GM20431 (cell line): Measurements from ENCODE around the gene METTL25.

Source experiments
- in situ Hi-C: fragments of 300-500 bp; cut with MseI, MboI; formaldehyde crosslinking; loops from one replicate; pipeline ENCODE4 v1.15.0; 2020; ENCODE audit warnings: low sequenced_read_pairs; ENCODE audit not compliant: unreplicated experiment

The METTL25 gene

GRCh38 chr12:82461393-82461792 is 103.1 kb downstream of the METTL25 start:
- in situ Hi-C loops = no loop called here

DNA sequence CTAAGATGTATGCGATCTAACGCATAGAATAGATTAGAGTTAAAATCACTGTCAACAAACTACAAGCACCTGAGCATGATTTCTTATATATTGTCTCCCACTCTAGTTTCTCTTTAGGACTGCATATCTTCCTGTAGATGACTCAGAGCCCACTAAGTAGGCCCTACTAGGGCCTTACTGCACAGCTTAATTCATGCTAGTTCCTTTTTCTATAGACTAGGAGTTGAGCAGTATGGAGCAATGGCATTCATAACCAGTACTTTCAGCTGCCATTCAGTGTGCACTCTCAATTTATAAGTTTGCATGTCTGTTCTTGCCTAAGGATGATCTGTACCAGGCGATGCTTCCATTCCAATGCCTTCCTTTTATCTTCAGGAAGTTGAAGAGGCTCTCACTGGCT is 103.5 kb downstream of the METTL25 start:
- in situ Hi-C loops = no loop called here

- in situ Hi-C loops = no loop called here
Measured at GRCh38 chr12:82468563-82468962, 110.2 kb downstream of the METTL25 start.

DNA sequence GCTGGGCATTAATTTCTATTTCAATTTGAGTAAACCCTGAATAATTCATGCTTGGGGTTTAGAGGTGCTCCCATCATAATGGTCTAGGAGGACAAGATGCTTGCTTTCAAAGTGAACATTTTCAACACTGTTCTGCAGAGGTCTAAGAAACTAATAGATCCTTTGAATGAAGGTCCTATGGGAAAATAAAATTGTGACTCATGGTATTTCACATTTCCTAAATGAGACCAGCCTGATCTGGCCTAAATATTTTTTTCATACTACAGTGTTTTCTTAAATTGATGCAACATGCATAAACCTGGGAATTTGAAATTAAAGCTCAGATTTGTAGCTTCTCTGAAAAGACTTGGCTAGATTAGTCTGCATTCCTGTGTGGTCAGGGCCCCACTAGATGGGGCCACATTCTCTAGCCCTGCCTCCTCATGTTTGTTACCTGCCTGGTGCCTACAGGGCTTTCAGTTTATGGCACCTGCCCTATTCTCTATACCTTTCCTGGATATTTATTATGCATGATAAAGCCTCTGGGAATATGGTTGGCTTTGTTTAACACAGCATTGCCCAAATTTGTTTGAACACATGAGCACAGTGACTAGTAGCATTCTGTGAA is 112.7 kb downstream of the METTL25 start:
- in situ Hi-C loops = no loop called here

DNA sequence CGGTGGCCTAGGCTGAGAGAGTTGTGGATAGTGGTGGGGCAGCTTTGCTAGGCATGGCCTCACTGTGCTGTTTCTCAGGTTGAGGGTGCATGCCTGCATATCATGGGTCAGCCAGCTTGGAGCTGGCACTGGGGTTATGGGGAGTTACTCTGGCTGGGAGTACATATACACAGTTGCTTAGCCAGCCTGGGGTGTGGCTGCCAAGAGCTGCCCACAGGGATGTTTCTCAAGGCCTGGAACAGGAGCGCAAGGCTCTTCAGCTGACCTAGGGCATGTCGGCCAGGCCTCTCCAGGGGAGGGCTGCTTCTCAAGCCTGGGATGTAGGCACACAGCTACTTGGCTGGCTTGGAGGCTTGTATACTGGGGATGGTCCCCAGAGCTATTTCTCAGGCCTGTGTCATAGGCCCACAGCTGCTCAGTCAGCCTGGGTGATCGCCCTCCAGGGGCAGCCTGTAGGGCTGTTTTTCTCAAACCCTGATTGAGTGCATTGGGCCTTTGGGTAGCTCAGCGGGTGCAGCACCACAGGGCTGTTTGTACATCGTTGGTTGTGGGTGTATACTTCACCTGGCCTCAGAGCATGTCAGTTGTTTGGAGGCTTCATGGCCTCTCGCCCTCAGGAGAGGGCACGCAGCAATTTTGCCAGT is 114.9 kb downstream of the METTL25 start:
- in situ Hi-C loops = no loop called here

- in situ Hi-C loops = no loop called here
Measured at GRCh38 chr12:82474181-82474797, 116.0 kb downstream of the METTL25 start.

DNA sequence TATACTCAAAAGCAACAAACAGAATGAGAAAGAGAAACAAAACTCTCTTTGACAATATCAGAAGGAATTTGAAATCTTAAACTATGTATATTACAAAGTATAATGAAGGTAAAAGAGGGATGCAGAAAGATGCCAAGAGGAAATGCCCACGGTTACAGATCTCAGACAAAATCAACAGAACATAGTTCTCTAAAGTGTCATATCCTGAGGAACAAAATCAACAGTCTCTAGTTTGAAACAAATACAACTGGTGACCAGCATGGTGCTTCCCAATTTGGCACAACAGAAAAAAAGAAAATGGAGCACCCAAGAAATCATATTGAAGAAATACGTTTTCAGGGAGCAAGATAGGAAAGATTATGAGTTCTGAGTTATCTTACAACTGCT is 116.5 kb downstream of the METTL25 start:
- in situ Hi-C loops = no loop called here

GRCh38 chr12:82475211-82475610 is 116.9 kb downstream of the METTL25 start:
- in situ Hi-C loops = no loop called here

GRCh38 chr12:82476511-82476910 is 118.2 kb downstream of the METTL25 start:
- in situ Hi-C loops = no loop called here

DNA sequence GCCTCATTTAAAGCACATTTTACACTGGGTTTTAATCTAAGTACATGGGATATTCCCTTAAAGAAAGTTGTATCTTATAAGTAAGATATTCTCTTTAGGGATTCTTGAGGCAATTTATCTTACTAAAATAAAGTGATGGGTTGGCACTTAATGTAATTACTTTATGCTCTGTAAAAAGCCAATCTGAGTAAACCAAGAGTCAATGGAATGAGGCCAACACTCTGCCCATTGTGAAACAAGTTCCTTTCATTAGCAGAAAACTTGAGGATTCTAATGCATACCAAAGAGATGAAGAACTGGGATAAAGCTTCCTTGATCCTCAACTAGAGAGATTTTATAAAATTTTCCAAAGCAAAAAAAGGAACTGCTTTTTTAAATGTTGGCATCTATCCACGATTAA is 121.2 kb downstream of the METTL25 start:
- in situ Hi-C loops = no loop called here

GRCh38 chr12:82480606-82481005 is 122.3 kb downstream of the METTL25 start:
- in situ Hi-C loops = no loop called here

DNA sequence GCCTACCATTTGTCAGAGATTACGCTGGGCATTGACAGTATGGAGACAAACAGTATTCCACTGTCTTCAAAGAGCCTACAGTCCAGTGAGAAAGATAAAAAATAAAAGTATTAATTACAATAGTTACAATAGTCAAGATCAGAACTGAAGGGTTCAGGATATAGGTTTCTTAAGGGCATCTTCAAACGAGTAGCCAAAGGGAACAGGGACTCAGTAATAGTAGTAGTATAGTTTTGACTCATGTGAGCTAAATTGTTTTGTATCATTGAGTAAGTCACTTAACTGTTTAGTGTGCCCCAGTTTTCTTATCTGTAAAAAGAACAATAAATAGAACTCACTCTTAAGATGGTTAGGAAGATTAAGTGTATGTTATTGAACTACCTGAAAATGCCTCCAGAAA is 123.6 kb downstream of the METTL25 start:
- in situ Hi-C loops = no loop called here

DNA sequence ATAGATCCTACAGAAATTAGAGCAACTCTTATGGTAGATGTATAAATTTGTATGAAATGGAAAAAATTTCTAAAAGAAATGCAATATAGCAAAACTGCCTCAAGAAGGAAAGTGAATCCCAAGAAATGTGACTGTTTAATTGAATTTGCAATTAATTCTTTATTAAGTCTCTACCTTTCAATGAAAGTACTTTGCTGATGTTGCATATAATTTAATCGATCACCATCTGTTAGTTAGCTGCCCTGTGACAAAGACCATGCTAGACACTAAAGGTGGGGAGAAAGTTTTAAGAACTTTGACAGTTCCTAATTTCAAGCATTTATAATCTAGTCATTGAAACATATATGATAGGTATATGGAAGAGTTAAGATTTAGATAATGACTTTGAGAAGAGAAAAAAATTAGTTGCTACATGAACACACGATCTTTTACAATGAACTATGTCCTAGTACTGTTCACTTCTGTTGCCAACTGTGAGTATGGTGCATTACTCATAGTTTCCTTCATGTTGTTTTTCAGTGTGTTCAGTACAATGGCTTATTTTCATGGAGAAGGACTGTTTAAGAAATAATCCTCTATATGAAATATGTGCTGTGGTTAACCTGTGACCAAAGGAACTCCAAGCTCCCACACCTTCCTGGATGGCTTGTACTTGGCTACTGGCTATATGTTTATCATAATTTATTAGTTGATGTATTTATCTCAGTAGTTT is 128.4 kb downstream of the METTL25 start:
- in situ Hi-C loops = no loop called here

DNA sequence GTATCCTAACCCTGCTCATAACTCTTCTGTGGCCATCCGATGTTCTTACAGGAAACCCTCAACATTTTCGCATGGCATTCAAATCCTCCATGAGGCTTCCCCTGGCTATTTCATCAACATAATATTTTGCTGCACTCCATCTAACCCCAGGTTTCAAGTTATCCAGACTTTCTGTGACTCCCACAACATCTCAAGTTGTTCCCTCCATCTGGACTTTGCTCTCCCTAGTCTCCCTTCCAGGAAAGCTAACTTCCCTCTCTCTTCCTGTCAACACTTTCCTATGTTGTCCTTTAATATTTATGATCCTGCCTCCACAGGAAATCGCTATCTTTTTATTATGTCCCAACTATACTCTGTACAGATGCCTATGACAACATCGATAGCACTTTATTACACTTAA is 146.1 kb downstream of the METTL25 start:
- in situ Hi-C loops = no loop called here

DNA sequence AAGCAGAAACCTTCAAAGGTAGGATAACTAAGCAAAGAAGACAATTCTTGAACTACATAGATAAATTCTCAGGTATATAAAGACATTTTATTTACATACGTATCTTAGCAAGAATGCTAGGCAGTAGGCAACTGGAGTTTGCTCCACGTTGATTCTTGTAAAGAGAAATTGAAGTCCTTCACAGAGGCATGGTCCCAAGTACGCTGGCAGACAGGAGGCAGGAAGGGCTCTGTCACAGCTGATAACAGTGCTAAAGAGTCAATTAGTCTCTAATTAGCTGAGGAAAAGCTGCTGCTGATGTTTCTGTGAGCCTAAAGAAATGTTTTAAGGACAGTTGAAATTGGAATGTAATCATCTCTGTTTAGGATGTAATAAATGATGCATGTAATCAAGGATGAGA is 146.8 kb downstream of the METTL25 start:
- in situ Hi-C loops = no loop called here

DNA sequence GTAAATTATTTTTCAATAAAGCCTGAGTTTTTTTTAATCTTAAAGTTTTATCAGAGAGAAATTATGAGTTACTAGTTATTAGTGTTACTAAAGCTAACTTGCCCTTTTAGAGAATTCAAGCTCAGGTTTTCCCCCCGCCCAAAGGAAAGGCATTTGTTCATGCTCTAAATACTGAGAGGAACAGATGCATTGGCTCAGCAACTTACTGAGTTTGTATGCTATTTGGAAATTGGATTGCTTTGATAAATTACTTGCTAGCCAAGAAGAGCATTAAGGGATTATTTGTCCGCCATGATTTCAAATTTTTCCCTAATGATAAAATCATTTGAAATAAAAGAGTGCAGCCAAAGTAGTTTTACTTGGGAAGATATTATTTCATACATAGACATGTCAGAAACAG is 149.4 kb downstream of the METTL25 start:
- in situ Hi-C loops = no loop called here

- in situ Hi-C loops = no loop called here
Measured at GRCh38 chr12:82510386-82510785, 152.1 kb downstream of the METTL25 start.

- in situ Hi-C loops = no loop called here
Measured at GRCh38 chr12:82514880-82515279, 156.6 kb downstream of the METTL25 start.

- in situ Hi-C loops = no loop called here
Measured at GRCh38 chr12:82515652-82516051, 157.3 kb downstream of the METTL25 start.

- in situ Hi-C loops = no loop called here
Measured at GRCh38 chr12:82517027-82517426, 158.7 kb downstream of the METTL25 start.

DNA sequence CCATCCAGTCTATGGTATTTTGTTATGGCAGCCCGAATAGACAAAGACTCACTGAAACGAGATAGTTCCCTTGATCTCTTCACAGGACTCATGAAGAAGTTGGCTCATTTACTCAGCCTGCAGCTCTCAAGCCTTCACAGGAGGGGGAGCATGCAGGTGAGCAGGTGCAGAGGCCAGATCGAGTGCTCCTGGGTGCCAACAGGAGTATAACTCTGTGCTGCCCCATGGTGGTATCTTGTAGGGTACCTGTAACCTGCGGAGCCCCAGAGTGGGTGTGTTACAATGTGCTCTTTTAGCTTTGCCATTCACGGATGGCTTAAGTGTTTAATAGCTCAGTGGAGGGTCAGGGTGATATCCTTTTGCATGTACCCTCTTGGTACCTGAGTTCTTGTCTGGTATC is 159.5 kb downstream of the METTL25 start:
- in situ Hi-C loops = no loop called here
